ENCODE results near the gene ADGRB2. TPM values are rescaled to one million over a fixed set of nuclear protein-coding genes. Genes with fewer than 3 reads are reported as not detected.

The ADGRB2 gene
- total RNA-seq, 1 donor from 2014 or later: 7.1 TPM

- no peak for DNase-seq (ENCODE audit: low spot score)
- H3K79me2 ChIP-seq (ENCODE audit: low read depth): no peaks in the 10 kb centered on the region
- no peaks in the 10 kb centered on the region for H3K36me3 ChIP-seq
- H3K9me3 ChIP-seq (ENCODE audit: low read depth): no peaks in the 10 kb centered on the region
- Mint-ChIP-seq H3K4me3 (no peak overlapping the region), H3K36me3 (no peaks in the 10 kb centered on the region), H3K4me1 (peaks cover 22% of the 10 kb centered on the region), H3K27me3 (ENCODE audit: insufficient read depth, low read depth) (peaks cover 13% of the 10 kb centered on the region), H3K9me3 (no peaks in the 10 kb centered on the region), H3K27ac (no peak overlapping the region)
- H3K27ac ChIP-seq: no peak overlapping the region
- no peaks in the 10 kb centered on the region for H4K20me1 ChIP-seq (ENCODE audit: low read depth)
- H3F3A ChIP-seq (ENCODE audit: low read depth): no peaks in the 10 kb centered on the region
- no peaks in the 10 kb centered on the region for H3K4me1 ChIP-seq
- no peak overlapping the region for H3K4me3 ChIP-seq
- H3K27me3 ChIP-seq: no peaks in the 10 kb centered on the region
- TF ChIP-seq EZH2 (IDR thresholded peaks at IDR 0.05): no peak
- no peak for TF ChIP-seq EZH2phosphoT487 (IDR thresholded peaks at IDR 0.05)
- TF ChIP-seq CTCF (IDR thresholded peaks at IDR 0.05): no peak
- H2AFZ ChIP-seq (replicated peaks): no peak overlapping the region
- H3K9ac ChIP-seq: no peak overlapping the region
- H3K4me2 ChIP-seq: no peak overlapping the region
These were observed 85.0 kb downstream of the ADGRB2 start for GRCh38 chr1:31679091-31679490.

- Histone ChIP-seq H3K4me2 (no peak overlapping the region), H3K9me3 (ENCODE audit: low read depth) (no peaks in the 10 kb centered on the region), H3K9ac (no peak overlapping the region), H3K4me1 (no peaks in the 10 kb centered on the region), H4K20me1 (ENCODE audit: low read depth) (no peaks in the 10 kb centered on the region), H3K4me3 (no peak overlapping the region), H3F3A (ENCODE audit: low read depth) (no peaks in the 10 kb centered on the region), H3K36me3 (no peaks in the 10 kb centered on the region), H3K27ac (no peak overlapping the region), H3K79me2 (ENCODE audit: low read depth) (no peaks in the 10 kb centered on the region), H2AFZ (replicated peaks) (no peak overlapping the region), H3K27me3 (no peaks in the 10 kb centered on the region)
- no peak for DNase-seq (ENCODE audit: low spot score)
- Mint-ChIP-seq H3K4me1 (peaks cover 22% of the 10 kb centered on the region), H3K27me3 (ENCODE audit: insufficient read depth, low read depth) (peaks cover 13% of the 10 kb centered on the region), H3K27ac (no peak overlapping the region), H3K9me3 (no peaks in the 10 kb centered on the region), H3K4me3 (no peak overlapping the region), H3K36me3 (no peaks in the 10 kb centered on the region)
- TF ChIP-seq EZH2 (IDR thresholded peaks at IDR 0.05): no peak
- no peak for TF ChIP-seq EZH2phosphoT487 (IDR thresholded peaks at IDR 0.05)
- no peak for TF ChIP-seq CTCF (IDR thresholded peaks at IDR 0.05)
These were observed 85.5 kb downstream of the ADGRB2 start for GRCh38 chr1:31678681-31679080.

- H3K36me3 ChIP-seq: no peaks in the 10 kb centered on the region
- no peak overlapping the region for H3K4me3 ChIP-seq
- no peaks in the 10 kb centered on the region for H3K36me3 Mint-ChIP-seq
- peaks cover 13% of the 10 kb centered on the region for H3K27me3 Mint-ChIP-seq (ENCODE audit: insufficient read depth, low read depth)
- no peaks in the 10 kb centered on the region for H3F3A ChIP-seq (ENCODE audit: low read depth)
- H4K20me1 ChIP-seq (ENCODE audit: low read depth): no peaks in the 10 kb centered on the region
- no peaks in the 10 kb centered on the region for H3K79me2 ChIP-seq (ENCODE audit: low read depth)
- peaks cover 22% of the 10 kb centered on the region for H3K4me1 Mint-ChIP-seq
- H3K4me1 ChIP-seq: no peaks in the 10 kb centered on the region
- H3K4me3 Mint-ChIP-seq: no peak overlapping the region
- no peaks in the 10 kb centered on the region for H3K9me3 ChIP-seq (ENCODE audit: low read depth)
- TF ChIP-seq EZH2 (IDR thresholded peaks at IDR 0.05) (no peak), EZH2phosphoT487 (IDR thresholded peaks at IDR 0.05) (no peak), CTCF (IDR thresholded peaks at IDR 0.05) (no peak)
- H3K27me3 ChIP-seq: no peaks in the 10 kb centered on the region
- no peak overlapping the region for H3K27ac ChIP-seq
- DNase-seq (ENCODE audit: low spot score): no peak
- no peak overlapping the region for H3K4me2 ChIP-seq
- no peak overlapping the region for H2AFZ ChIP-seq (replicated peaks)
- H3K27ac Mint-ChIP-seq: no peak overlapping the region
- H3K9ac ChIP-seq: no peak overlapping the region
- no peaks in the 10 kb centered on the region for H3K9me3 Mint-ChIP-seq
These were observed 86.2 kb downstream of the ADGRB2 start for GRCh38 chr1:31677949-31678348.
